Stimulated activated CD8-positive, alpha-beta memory T cell treated with anti-CD3 and anti-CD28 coated beads, Interleukin-15, amount 100 ng/mL, for 48 hours (primary cell): ENCODE measurements around the gene CLCN3.
"Not testable (repeated sequence)": the region's sequence is repeated elsewhere in the genome, so short reads cannot be mapped to it uniquely, and the experiment has no call there.

Experiments used
- DNase-seq, 2 donors: peaks; one replicate each; pipeline ENCODE4 v3.0.0-alpha.2; 2020; ENCODE audit warnings: low read depth in 2 of 2

Gene CLCN3

GRCh38 chr4:169655401-169655800 is 35.0 kb downstream of the CLCN3 start:
- DNase-seq: no peak

- no peak for DNase-seq
Observed at GRCh38 chr4:169657470-169658107, 37.2 kb downstream of the CLCN3 start.

- no peak for DNase-seq
Observed at GRCh38 chr4:169658196-169658595, 37.8 kb downstream of the CLCN3 start.

GRCh38 chr4:169658975-169659715 is 38.8 kb downstream of the CLCN3 start:
- DNase-seq: no peak

GRCh38 chr4:169659716-169660670 is 39.6 kb downstream of the CLCN3 start:
- DNase-seq: peak; percentile 45 to 55

GRCh38 chr4:169660929-169661328 is 40.6 kb downstream of the CLCN3 start:
- DNase-seq: no peak

GRCh38 chr4:169661761-169662160 is 41.4 kb downstream of the CLCN3 start:
- no peak for DNase-seq

GRCh38 chr4:169662206-169662605 is 41.8 kb downstream of the CLCN3 start:
- DNase-seq: no peak

- no peak for DNase-seq
Observed at GRCh38 chr4:169663402-169663801, 43.0 kb downstream of the CLCN3 start.

- DNase-seq: no peak
Observed at GRCh38 chr4:169663831-169664230, 43.5 kb downstream of the CLCN3 start.

GRCh38 chr4:169664615-169665014 is 44.2 kb downstream of the CLCN3 start:
- DNase-seq: no peak

- DNase-seq: no peak
Observed at GRCh38 chr4:169665046-169665737, 44.8 kb downstream of the CLCN3 start.

GRCh38 chr4:169668069-169668721 is 47.8 kb downstream of the CLCN3 start:
- no peak for DNase-seq

- no peak for DNase-seq
Observed at GRCh38 chr4:169675825-169676224, 55.4 kb downstream of the CLCN3 start.

- no peak for DNase-seq
Observed at GRCh38 chr4:169677150-169677748, 56.9 kb downstream of the CLCN3 start.

- DNase-seq: not testable (repeated sequence)
Observed at GRCh38 chr4:169678486-169678885, 58.1 kb downstream of the CLCN3 start.

GRCh38 chr4:169678951-169679591 is 58.7 kb downstream of the CLCN3 start:
- not testable (repeated sequence) for DNase-seq

GRCh38 chr4:169682372-169683047 is 62.1 kb downstream of the CLCN3 start:
- no peak for DNase-seq

- DNase-seq: no peak
Observed at GRCh38 chr4:169689681-169690080, 69.3 kb downstream of the CLCN3 start.

GRCh38 chr4:169690787-169691186 is 70.4 kb downstream of the CLCN3 start:
- no peak for DNase-seq
